Keratinocyte (primary cell): Measurements from ENCODE around the gene PMVK.

Experiments
- EZH2 ChIP-seq: IDR thresholded peaks from one replicate; pipeline ENCODE4 v1.6.1; 2012; ENCODE audit warnings: inconsistent platforms, mild to moderate bottlenecking, low read length, moderate library complexity
- TF ChIP-seq, protein P1 (sequence below), 3 experiments: IDR thresholded peaks in 1 of 3; conservative IDR thresholded peaks in 1 of 3; optimal IDR thresholded peaks in 1 of 3; 2 replicates in 2 of 3; 3 replicates in 1 of 3; pipeline versions ENCODE3 to v1.5.1; 2011; ENCODE audit warnings: low read length in 3 of 3, mild to moderate bottlenecking in 3 of 3, moderate library complexity in 2 of 3, control low read depth in 1 of 3, inconsistent platforms in 1 of 3; ENCODE audit not compliant: insufficient read depth in 2 of 3; ENCODE audit errors: extremely low read depth in 1 of 3

- TF ChIP-seq, protein P1, sequence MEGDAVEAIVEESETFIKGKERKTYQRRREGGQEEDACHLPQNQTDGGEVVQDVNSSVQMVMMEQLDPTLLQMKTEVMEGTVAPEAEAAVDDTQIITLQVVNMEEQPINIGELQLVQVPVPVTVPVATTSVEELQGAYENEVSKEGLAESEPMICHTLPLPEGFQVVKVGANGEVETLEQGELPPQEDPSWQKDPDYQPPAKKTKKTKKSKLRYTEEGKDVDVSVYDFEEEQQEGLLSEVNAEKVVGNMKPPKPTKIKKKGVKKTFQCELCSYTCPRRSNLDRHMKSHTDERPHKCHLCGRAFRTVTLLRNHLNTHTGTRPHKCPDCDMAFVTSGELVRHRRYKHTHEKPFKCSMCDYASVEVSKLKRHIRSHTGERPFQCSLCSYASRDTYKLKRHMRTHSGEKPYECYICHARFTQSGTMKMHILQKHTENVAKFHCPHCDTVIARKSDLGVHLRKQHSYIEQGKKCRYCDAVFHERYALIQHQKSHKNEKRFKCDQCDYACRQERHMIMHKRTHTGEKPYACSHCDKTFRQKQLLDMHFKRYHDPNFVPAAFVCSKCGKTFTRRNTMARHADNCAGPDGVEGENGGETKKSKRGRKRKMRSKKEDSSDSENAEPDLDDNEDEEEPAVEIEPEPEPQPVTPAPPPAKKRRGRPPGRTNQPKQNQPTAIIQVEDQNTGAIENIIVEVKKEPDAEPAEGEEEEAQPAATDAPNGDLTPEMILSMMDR (optimal IDR thresholded peaks at IDR 0.05 in 1 of 3, IDR thresholded peaks at IDR 0.05 in 1 of 3, conservative IDR thresholded peaks at IDR 0.05 in 1 of 3; ENCODE audit: extremely low read depth in 1 of 3, insufficient read depth in 2 of 3, low read length in 3 of 3): no peak
- no peak for TF ChIP-seq EZH2
These were observed 26.3 kb upstream of the PMVK start for GRCh38 chr1:154962795-154963330.
